ENCODE measurements around the gene SPACA7.

DNA sequence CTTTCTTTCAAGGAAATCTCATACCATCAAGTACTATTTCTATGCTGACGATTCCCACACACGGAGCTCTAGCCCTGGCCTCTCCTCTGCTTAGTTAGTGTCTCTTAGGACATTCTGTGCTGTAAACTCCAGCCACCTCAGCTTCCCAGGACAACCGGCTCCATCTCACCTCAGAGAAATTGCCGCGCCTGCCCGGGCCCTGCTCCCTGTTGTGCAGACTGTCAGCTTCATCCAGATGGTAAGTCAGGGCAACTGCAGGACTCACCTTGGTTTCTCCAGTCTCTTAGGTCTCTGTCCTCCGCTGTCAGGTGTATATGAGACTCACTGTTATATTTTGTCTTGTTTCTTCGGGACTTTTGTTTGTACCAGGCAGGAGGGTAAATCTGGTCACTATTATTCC, 98.7 kb downstream of the SPACA7 start:
- TF ChIP-seq, protein P1, sequence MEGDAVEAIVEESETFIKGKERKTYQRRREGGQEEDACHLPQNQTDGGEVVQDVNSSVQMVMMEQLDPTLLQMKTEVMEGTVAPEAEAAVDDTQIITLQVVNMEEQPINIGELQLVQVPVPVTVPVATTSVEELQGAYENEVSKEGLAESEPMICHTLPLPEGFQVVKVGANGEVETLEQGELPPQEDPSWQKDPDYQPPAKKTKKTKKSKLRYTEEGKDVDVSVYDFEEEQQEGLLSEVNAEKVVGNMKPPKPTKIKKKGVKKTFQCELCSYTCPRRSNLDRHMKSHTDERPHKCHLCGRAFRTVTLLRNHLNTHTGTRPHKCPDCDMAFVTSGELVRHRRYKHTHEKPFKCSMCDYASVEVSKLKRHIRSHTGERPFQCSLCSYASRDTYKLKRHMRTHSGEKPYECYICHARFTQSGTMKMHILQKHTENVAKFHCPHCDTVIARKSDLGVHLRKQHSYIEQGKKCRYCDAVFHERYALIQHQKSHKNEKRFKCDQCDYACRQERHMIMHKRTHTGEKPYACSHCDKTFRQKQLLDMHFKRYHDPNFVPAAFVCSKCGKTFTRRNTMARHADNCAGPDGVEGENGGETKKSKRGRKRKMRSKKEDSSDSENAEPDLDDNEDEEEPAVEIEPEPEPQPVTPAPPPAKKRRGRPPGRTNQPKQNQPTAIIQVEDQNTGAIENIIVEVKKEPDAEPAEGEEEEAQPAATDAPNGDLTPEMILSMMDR (IDR thresholded peaks at IDR 0.05): no peak
- no peak for TF ChIP-seq POLR2A (IDR thresholded peaks at IDR 0.05)
